GM21423 (cell line): ENCODE measurements around the gene CENPA.
"Not testable (repeated sequence)": the region's sequence is repeated elsewhere in the genome, so short reads cannot be mapped to it uniquely, and the experiment has no call there.

Source experiments
- ATAC-seq: cut with Tn5 transposase; IDR thresholded peaks from one replicate; pipeline ENCODE4 v1.9.1; 2021; ENCODE audit warnings: mild to moderate bottlenecking, moderate library complexity; ENCODE audit not compliant: unreplicated experiment

CENPA gene

GRCh38 chr2:26759845-26760244 lies 26.0 kb upstream of the CENPA start:
- no peak for ATAC-seq

GRCh38 chr2:26760991-26761390 lies 24.9 kb upstream of the CENPA start:
- ATAC-seq: not testable (repeated sequence)

GRCh38 chr2:26763019-26763418 lies 22.8 kb upstream of the CENPA start:
- ATAC-seq: no peak

- peak; percentile 74 for ATAC-seq
These were observed 21.6 kb upstream of the CENPA start, which contains the start of gene SLC35F6 for GRCh38 chr2:26764078-26764887. Gene SLC35F6, plus strand, starts transcription at chr2:26764284. Its CDS starts 66 bp downstream, at chr2:26764350.

- no peak for ATAC-seq
These were observed 20.9 kb upstream of the CENPA start for GRCh38 chr2:26764906-26765305.

GRCh38 chr2:26765475-26766200 lies 20.2 kb upstream of the CENPA start:
- no peak for ATAC-seq

GRCh38 chr2:26767129-26767528 lies 18.7 kb upstream of the CENPA start:
- ATAC-seq: no peak

- no peak for ATAC-seq
These were observed 17.9 kb upstream of the CENPA start for GRCh38 chr2:26767894-26768487.

- no peak for ATAC-seq
These were observed 17.1 kb upstream of the CENPA start for GRCh38 chr2:26768759-26769088.

GRCh38 chr2:26769089-26769761 lies 16.6 kb upstream of the CENPA start:
- ATAC-seq: no peak

- ATAC-seq: no peak
These were observed 14.8 kb upstream of the CENPA start for GRCh38 chr2:26770986-26771586.

GRCh38 chr2:26772064-26773001 lies 13.5 kb upstream of the CENPA start:
- ATAC-seq: no peak

GRCh38 chr2:26776195-26776800 lies 9.6 kb upstream of the CENPA start:
- no peak for ATAC-seq

GRCh38 chr2:26778098-26778497 lies 7.8 kb upstream of the CENPA start:
- ATAC-seq: no peak

GRCh38 chr2:26778507-26778906 lies 7.3 kb upstream of the CENPA start:
- ATAC-seq: no peak

GRCh38 chr2:26780203-26780760 lies 5.6 kb upstream of the CENPA start:
- no peak for ATAC-seq

- no peak for ATAC-seq
These were observed 2.8 kb upstream of the CENPA start for GRCh38 chr2:26782876-26783704.

GRCh38 chr2:26784570-26785234 lies 1.2 kb upstream of the CENPA start:
- no peak for ATAC-seq
